ENCODE results near the gene GANAB. TPM values are rescaled to one million over a fixed set of nuclear protein-coding genes. Genes with fewer than 3 reads are reported as not detected.
"Not testable (repeated sequence)": the region's sequence is repeated elsewhere in the genome, so short reads cannot be mapped to it uniquely, and the experiment has no call there.

Gene GANAB
- total RNA-seq, 4 donors from 2014 or later, result 41.3 to 65.1 (median 59.5) TPM

DNA sequence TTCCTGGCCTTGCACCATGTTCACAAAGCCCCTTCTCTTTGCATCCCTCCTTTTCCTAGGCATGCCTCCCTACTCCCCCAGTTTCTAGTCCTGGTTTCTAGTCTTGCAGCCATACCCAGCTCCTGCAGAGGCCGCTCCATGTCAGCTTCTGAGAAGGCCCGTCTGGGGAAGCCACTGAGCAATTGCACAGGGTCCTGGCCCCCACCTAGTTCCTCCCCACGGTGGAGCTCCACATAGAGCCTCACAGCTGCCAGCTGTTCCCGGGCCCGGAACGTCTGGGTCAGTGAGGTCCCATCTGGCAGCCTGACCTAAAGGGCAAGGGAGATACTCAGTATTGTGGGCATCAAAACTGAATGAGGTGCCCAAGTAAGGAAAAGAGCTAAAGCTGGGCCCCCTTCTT lies 30.3 kb upstream of the GANAB start:
- ATAC-seq (no peak), DNase-seq (peak in 1 of 2 donors; percentile 38)
- no peak for TF ChIP-seq POLR2A (IDR thresholded peaks at IDR 0.05)
- TF ChIP-seq, protein P1, sequence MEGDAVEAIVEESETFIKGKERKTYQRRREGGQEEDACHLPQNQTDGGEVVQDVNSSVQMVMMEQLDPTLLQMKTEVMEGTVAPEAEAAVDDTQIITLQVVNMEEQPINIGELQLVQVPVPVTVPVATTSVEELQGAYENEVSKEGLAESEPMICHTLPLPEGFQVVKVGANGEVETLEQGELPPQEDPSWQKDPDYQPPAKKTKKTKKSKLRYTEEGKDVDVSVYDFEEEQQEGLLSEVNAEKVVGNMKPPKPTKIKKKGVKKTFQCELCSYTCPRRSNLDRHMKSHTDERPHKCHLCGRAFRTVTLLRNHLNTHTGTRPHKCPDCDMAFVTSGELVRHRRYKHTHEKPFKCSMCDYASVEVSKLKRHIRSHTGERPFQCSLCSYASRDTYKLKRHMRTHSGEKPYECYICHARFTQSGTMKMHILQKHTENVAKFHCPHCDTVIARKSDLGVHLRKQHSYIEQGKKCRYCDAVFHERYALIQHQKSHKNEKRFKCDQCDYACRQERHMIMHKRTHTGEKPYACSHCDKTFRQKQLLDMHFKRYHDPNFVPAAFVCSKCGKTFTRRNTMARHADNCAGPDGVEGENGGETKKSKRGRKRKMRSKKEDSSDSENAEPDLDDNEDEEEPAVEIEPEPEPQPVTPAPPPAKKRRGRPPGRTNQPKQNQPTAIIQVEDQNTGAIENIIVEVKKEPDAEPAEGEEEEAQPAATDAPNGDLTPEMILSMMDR (IDR thresholded peaks at IDR 0.05 in 4 of 5, conservative IDR thresholded peaks at IDR 0.05 in 1 of 5), result no peak
- H3K9me3 ChIP-seq, result no peaks in the 10 kb centered on the region
- H3K27ac ChIP-seq, result peak overlapping the region; percentile 88 to 97 (median 94)
- H3K27me3 ChIP-seq, result no peaks in the 10 kb centered on the region
- H3K36me3 ChIP-seq, result peaks cover 0 to 36% of the 10 kb centered on the region in 2 donors
- H3K4me3 ChIP-seq, result peak overlapping the region in 3 of 4 donors; percentile 33 to 94 (median 91)
- intact Hi-C loops (cut with DNase I; ENCODE audit: low total_unique reads) (loop anchor here (5.0 kb wide), 1 partner anchor 74 kb away; the partner anchor contains the start of gene MTA2), in situ Hi-C loops (cut with MboI; ENCODE audit: low sequenced_read_pairs in 4 of 4) (loop anchor here in 2 of 4 donors (25.0 kb wide), 1 partner anchor 289 kb away; no protein-coding TSS in a partner anchor)
- H3K4me1 ChIP-seq, result peaks cover 35 to 58% of the 10 kb centered on the region in 2 donors

DNA sequence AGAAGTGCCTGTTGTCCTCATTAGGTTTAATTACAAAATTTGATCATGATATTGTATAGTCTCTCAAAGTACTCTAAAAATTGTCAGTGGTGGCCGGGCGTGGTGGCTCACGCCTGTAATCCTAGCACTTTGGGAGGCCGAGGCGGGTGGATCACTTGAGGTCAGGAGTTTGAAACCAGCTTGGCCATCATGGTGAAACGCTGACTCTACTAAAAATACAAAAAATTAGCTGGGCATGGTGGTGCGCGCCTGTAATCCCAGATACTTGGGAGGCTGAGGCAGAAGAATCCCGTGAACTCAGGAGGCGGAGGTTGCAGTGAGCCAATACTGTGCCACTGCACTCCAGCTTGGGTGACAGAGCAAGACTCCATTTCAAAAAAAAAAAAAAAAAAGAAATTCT lies 29.0 kb upstream of the GANAB start:
- H3K9me3 ChIP-seq, DNase-seq, H3K4me3 ChIP-seq, H3K27me3 ChIP-seq, ATAC-seq: not testable (repeated sequence)
- Histone ChIP-seq H3K4me1 (peaks cover 41 to 57% of the 10 kb centered on the region in 2 donors), H3K36me3 (peaks cover 0 to 36% of the 10 kb centered on the region in 2 donors), H3K27ac (peak overlapping the region in 1 of 4 donors; percentile 97)
- in situ Hi-C loops (cut with MboI; ENCODE audit: low sequenced_read_pairs in 4 of 4), result loop anchor here in 2 of 4 donors (25.0 kb wide), 1 partner anchor 288 kb away; no protein-coding TSS in a partner anchor
- intact Hi-C loops (cut with DNase I; ENCODE audit: low total_unique reads), result loop anchor here (5.0 kb wide), 1 partner anchor 73 kb away; the partner anchor contains the start of gene MTA2

DNA sequence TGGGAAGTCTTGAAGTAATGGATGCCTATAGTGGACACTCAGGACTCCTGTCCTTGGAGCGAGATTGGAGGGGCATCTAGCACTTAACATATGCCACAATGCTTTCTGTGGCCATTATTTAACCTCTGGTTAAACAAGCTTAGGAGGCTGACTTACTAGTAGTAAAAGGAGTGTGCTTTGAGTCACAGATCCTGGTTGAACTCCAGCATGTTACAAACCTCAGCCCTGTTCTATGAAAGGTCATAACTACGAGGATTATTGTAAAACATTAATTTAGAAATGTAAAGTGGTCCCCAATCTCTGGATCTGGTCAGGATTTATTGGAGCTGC lies 26.7 kb upstream of the GANAB start:
- no peaks in the 10 kb centered on the region for H3K27me3 ChIP-seq
- ATAC-seq (no peak), DNase-seq (no peak)
- in situ Hi-C loops (cut with MboI; ENCODE audit: low sequenced_read_pairs in 4 of 4), result no loop called here
- H3K27ac ChIP-seq, result peak overlapping the region; percentile 78 to 91 (median 88)
- TF ChIP-seq POLR2A (IDR thresholded peaks at IDR 0.05), result no peak
- TF ChIP-seq, protein P1 (IDR thresholded peaks at IDR 0.05 in 4 of 5, conservative IDR thresholded peaks at IDR 0.05 in 1 of 5), result no peak
- H3K36me3 ChIP-seq, result peaks cover 0 to 36% of the 10 kb centered on the region in 2 donors
- intact Hi-C loops (cut with DNase I; ENCODE audit: low total_unique reads), result no loop called here
- peaks cover 40 to 56% of the 10 kb centered on the region in 2 donors for H3K4me1 ChIP-seq
- H3K9me3 ChIP-seq, result no peaks in the 10 kb centered on the region
- H3K4me3 ChIP-seq, result peak overlapping the region in 1 of 4 donors; percentile 83

DNA sequence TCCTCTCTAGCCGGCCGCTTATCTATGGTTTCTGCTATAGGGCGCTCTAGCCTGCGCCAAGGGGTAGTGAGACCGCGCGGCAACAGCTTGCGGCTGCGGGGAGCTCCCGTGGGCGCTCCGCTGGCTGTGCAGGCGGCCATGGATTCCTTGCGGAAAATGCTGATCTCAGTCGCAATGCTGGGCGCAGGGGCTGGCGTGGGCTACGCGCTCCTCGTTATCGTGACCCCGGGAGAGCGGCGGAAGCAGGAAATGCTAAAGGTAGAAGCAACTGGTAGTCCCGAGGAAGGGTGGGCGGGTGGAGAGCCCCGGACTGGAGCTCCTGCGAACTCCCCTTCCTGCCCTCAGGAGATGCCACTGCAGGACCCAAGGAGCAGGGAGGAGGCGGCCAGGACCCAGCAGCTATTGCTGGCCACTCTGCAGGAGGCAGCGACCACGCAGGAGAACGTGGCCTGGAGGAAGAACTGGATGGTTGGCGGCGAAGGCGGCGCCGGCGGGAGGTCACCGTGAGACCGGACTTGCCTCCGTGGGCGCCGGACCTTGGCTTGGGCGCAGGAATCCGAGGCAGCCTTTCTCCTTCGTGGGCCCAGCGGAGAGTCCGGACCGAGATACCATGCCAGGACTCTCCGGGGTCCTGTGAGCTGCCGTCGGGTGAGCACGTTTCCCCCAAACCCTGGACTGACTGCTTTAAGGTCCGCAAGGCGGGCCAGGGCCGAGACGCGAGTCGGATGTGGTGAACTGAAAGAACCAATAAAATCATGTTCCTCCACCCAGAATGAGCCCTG lies 25.4 kb upstream of the GANAB start, which contains the start of the genes LBHD1 and UQCC3:
Gene LBHD1, minus strand, starts transcription at position 660 of the 782 bp plus-strand sequence. CDS start 2,236 bp downstream, outside the sequence.
Gene UQCC3, plus strand, starts transcription at position 66 of the 782 bp plus-strand sequence. Its CDS starts 73 bp downstream, at position 139.
- Histone ChIP-seq H3K27ac (peak within 1 kb of the TSS; percentile 78 to 91 (median 88)), H3K4me3 (peak within 1 kb of the TSS; percentile 67 to 91 (median 81)), H3K27me3 (no peaks in the 10 kb centered on the region), H3K36me3 (peaks cover 0 to 32% of the 10 kb centered on the region in 2 donors), H3K4me1 (peaks cover 40 to 55% of the 10 kb centered on the region in 2 donors), H3K9me3 (no peaks in the 10 kb centered on the region)
- intact Hi-C loops (cut with DNase I; ENCODE audit: low total_unique reads), result no loop called here
- ATAC-seq, result peak; percentile 82 to 87
- TF ChIP-seq POLR2A (IDR thresholded peaks at IDR 0.05), result peak; percentile 53 to 64
- TF ChIP-seq, protein P1 (IDR thresholded peaks at IDR 0.05 in 4 of 5, conservative IDR thresholded peaks at IDR 0.05 in 1 of 5), result no peak
- in situ Hi-C loops (cut with MboI; ENCODE audit: low sequenced_read_pairs in 4 of 4), result no loop called here
- DNase-seq, result peak; percentile 64 to 73

DNA sequence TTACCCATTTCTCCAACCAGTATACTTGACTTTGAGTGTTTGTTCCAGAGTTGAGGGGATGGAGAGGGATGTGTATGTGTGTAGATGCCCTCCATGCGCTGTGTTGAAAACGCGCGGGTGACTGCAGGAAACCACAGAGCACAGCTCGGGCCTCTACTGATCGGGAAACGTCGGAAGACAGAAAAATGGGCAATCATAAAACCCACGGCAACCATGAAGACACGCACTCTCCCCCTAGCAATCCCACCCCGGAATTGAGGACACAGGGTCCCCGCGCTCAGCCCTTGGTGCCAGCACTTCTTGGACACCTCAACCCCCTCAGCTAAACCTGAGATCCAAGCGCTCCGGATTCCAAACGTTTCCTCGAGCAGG lies 24.8 kb upstream of the GANAB start:
- Histone ChIP-seq H3K9me3 (no peaks in the 10 kb centered on the region), H3K36me3 (peaks cover 0 to 26% of the 10 kb centered on the region in 2 donors), H3K27ac (peak overlapping the region; percentile 78 to 91 (median 88)), H3K27me3 (no peaks in the 10 kb centered on the region), H3K4me3 (peak overlapping the region; percentile 67 to 91 (median 81)), H3K4me1 (peaks cover 42 to 55% of the 10 kb centered on the region in 2 donors)
- DNase-seq, result no peak
- TF ChIP-seq, protein P1 (IDR thresholded peaks at IDR 0.05 in 4 of 5, conservative IDR thresholded peaks at IDR 0.05 in 1 of 5), result no peak
- TF ChIP-seq POLR2A (IDR thresholded peaks at IDR 0.05), result no peak
- intact Hi-C loops (cut with DNase I; ENCODE audit: low total_unique reads), result no loop called here
- peak; percentile 9 to 32 for ATAC-seq
- in situ Hi-C loops (cut with MboI; ENCODE audit: low sequenced_read_pairs in 4 of 4), result no loop called here
